GM12872 (cell line): Measurements from ENCODE around the gene PDCL3.

Experiments used
- CTCF ChIP-seq: IDR thresholded peaks from 3 replicates; pipeline ENCODE4 v1.5.1; 2011; ENCODE audit warnings: low read depth, mild to moderate bottlenecking, low read length, moderate library complexity; ENCODE audit not compliant: insufficient read depth

Gene PDCL3

GRCh38 chr2:100581277-100581612 lies 18.5 kb downstream of the PDCL3 start:
- no peak for TF ChIP-seq CTCF

- TF ChIP-seq CTCF = no peak
Observed at GRCh38 chr2:100584816-100585215, 22.0 kb downstream of the PDCL3 start.

GRCh38 chr2:100588071-100588786 lies 25.4 kb downstream of the PDCL3 start:
- no peak for TF ChIP-seq CTCF

- no peak for TF ChIP-seq CTCF
Observed at GRCh38 chr2:100589527-100589926, 26.7 kb downstream of the PDCL3 start.

- TF ChIP-seq CTCF = no peak
Observed at GRCh38 chr2:100592226-100592625, 29.4 kb downstream of the PDCL3 start.

GRCh38 chr2:100596465-100596864 lies 33.7 kb downstream of the PDCL3 start:
- no peak for TF ChIP-seq CTCF

GRCh38 chr2:100599566-100599965 lies 36.8 kb downstream of the PDCL3 start:
- no peak for TF ChIP-seq CTCF
